T-helper 17 cell (primary cell): ENCODE data around the gene SMCHD1. TPM values are rescaled to one million over a fixed set of nuclear protein-coding genes. Genes with fewer than 3 reads are reported as not detected.
"Not testable (repeated sequence)": the region's sequence is repeated elsewhere in the genome, so short reads cannot be mapped to it uniquely, and the experiment has no call there.

Experiments used
- ATAC-seq: fragments of 150-1000 bp; cut with Tn5 transposase; 2 replicates; pipeline ENCODE4 v1.10.0; 2021; ENCODE audit warnings: mild to moderate bottlenecking, moderate library complexity
- DNase-seq, 3 donors: peaks; one replicate each; pipeline versions ENCODE4 v3.0.0 to v3.0.0-alpha.2; 2020 to 2021
- H3K9me3 ChIP-seq: one replicate; pipeline ENCODE4 v1.7.0; 2013; ENCODE audit warnings: low read length, mild to moderate bottlenecking; ENCODE audit not compliant: control insufficient read depth, poor library complexity, severe bottlenecking
- H3K27ac Mint-ChIP-seq: one replicate; pipeline ENCODE4 v1.8.0; 2022; ENCODE audit warnings: mild to moderate bottlenecking, moderate library complexity, mixed read lengths
- H3K27me3 Mint-ChIP-seq: one replicate; pipeline ENCODE4 v1.8.0; 2022; ENCODE audit warnings: mixed read lengths
- H3K36me3 Mint-ChIP-seq: one replicate; pipeline ENCODE4 v1.8.0; 2022; ENCODE audit warnings: low read depth, mixed read lengths
- H3K4me1 Mint-ChIP-seq: one replicate; pipeline ENCODE4 v1.8.0; 2022; ENCODE audit warnings: mild to moderate bottlenecking, mixed read lengths
- H3K4me3 Mint-ChIP-seq: one replicate; pipeline ENCODE4 v1.8.0; 2022; ENCODE audit warnings: mild to moderate bottlenecking, moderate library complexity, mixed read lengths
- total RNA-seq, 4 donors: library from RNA in 2 of 4; stranded (reverse) in 2 of 4; gene quantifications; one replicate each; pipeline ENCODE4 v1.2.3 and lab custom pipeline; 2022 to 2026

Gene SMCHD1
- total RNA-seq, 2 donors from 2014 or later: 288 to 316 TPM

DNA sequence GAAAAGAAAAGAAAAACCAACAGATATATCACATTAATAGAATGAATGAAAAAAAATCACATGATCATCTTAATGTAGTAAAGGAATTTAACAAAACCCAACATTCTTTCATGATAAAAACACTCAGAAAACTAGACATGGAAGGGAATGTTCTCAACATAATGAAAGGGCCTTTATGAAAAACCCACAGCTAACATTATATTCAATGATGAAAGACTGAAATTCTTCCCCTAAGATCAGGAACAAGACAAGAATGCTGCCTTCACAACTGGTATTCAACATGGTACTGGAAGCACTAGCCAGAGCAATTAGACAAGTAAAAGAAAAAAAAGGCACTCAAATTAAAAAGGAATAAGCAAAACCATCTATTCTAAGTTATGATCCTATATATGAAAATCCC lies 162.8 kb downstream of the SMCHD1 start:
- H3K4me3 Mint-ChIP-seq: no peak overlapping the region
- H3K27ac Mint-ChIP-seq: no peak overlapping the region
- DNase-seq (no peak), ATAC-seq (no peak)
- no peaks in the 10 kb centered on the region for H3K36me3 Mint-ChIP-seq
- H3K4me1 Mint-ChIP-seq: peaks cover 2% of the 10 kb centered on the region
- peaks cover 5% of the 10 kb centered on the region for H3K9me3 ChIP-seq
- H3K27me3 Mint-ChIP-seq: no peaks in the 10 kb centered on the region

- DNase-seq (no peak), ATAC-seq (no peak)
- Mint-ChIP-seq H3K27me3 (no peaks in the 10 kb centered on the region), H3K27ac (no peak overlapping the region), H3K36me3 (no peaks in the 10 kb centered on the region), H3K4me1 (peaks cover 3% of the 10 kb centered on the region), H3K4me3 (no peak overlapping the region)
- H3K9me3 ChIP-seq: no peaks in the 10 kb centered on the region
Measured at GRCh38 chr18:2821695-2822094, 166.2 kb downstream of the SMCHD1 start.

DNA sequence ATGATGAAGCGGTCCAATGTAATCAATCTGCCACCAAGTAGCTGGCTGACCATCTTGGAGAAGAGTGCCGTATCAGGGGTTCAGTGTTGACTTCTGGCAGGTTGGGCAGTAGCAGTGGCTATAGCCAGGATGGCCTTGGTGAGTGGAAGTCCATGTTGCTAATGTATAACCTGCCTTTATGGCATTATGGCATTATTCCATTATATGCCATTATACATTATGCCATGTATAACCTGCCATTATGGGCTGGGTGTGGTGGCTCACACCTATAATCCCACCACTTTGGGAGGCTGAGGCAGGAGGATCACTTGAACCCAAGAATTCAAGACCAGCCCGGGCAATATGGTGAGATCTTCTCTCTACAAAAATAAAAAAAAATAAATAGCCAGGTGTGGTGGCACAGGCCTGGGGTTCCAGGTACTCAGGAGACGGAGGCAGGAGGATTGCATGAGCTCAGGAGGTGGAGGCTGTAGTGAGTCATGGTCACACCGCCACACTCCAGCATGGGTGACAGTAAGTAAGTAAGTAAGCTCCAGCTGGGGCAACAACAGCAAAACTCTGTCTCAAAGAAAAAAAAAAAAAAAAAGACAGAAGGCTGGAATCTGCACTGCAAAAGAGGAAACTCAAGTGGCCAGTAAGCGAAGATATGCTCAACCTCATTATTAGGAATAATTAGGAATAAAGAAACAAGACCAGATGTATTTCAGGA lies 166.8 kb downstream of the SMCHD1 start:
- H3K9me3 ChIP-seq: no peaks in the 10 kb centered on the region
- H3K36me3 Mint-ChIP-seq: no peaks in the 10 kb centered on the region
- no peak overlapping the region for H3K27ac Mint-ChIP-seq
- no peaks in the 10 kb centered on the region for H3K27me3 Mint-ChIP-seq
- DNase-seq (no peak), ATAC-seq (no peak)
- H3K4me1 Mint-ChIP-seq: peaks cover 3% of the 10 kb centered on the region
- H3K4me3 Mint-ChIP-seq: no peak overlapping the region

- no peak for DNase-seq
- Mint-ChIP-seq H3K27me3 (no peaks in the 10 kb centered on the region), H3K4me1 (peaks cover 3% of the 10 kb centered on the region), H3K36me3 (no peaks in the 10 kb centered on the region), H3K4me3 (no peak overlapping the region), H3K27ac (peak overlapping the region; percentile 3)
- ATAC-seq: no peak
- H3K9me3 ChIP-seq: no peaks in the 10 kb centered on the region
Measured at GRCh38 chr18:2823202-2823601, 167.7 kb downstream of the SMCHD1 start.

DNA sequence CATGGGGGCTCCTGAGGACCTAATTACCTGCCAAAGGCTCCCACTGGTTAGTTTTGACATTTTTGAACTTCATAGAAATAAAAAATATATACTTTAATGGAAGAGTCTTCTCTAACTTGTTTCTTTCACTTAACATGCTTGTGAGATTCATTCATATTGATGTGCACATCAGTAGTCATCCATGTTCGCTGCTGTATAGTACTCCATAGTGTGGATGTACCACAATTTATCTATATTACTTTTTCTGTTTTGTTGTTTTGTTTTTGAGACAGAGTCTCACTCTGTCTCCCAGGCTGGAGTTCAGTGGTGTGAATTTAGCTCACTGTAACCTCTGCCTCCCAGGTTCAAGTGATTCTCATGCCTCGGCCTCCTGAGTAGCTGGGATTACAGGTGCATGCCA lies 168.4 kb downstream of the SMCHD1 start:
- H3K36me3 Mint-ChIP-seq: no peaks in the 10 kb centered on the region
- no peak overlapping the region for H3K27ac Mint-ChIP-seq
- H3K4me3 Mint-ChIP-seq: no peak overlapping the region

DNA sequence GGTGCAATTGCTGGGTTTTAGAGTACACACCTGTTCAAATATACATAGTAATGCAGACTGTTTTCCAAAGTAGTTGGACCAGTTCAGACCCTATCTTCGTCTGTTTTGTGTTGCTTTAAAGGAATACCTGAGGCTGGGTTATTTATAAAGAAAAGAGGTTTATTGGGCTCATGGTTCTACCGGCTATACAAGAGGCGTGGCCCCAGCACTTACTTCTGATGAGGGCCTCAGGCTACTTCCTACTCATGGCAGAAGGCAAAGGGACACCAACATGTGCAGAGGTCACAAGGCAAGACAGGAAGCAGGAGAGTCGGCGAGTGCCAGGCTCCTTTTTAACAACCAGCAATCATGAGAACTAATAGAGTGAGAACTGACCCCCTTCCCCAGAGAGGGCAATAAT lies 169.3 kb downstream of the SMCHD1 start:
- no peak for ATAC-seq
- Mint-ChIP-seq H3K27me3 (no peaks in the 10 kb centered on the region), H3K27ac (no peak overlapping the region), H3K4me3 (no peak overlapping the region), H3K36me3 (no peaks in the 10 kb centered on the region), H3K4me1 (peaks cover 3% of the 10 kb centered on the region)
- no peak for DNase-seq
- no peaks in the 10 kb centered on the region for H3K9me3 ChIP-seq

More for the DNA sequence above, 168.4 kb downstream of the SMCHD1 start:
- no peaks in the 10 kb centered on the region for H3K9me3 ChIP-seq
- Mint-ChIP-seq H3K27me3 (no peaks in the 10 kb centered on the region), H3K4me1 (peaks cover 3% of the 10 kb centered on the region)
- DNase-seq: no peak
- no peak for ATAC-seq

- Mint-ChIP-seq H3K27me3 (no peaks in the 10 kb centered on the region), H3K4me3 (no peak overlapping the region), H3K4me1 (peaks cover 3% of the 10 kb centered on the region), H3K36me3 (no peaks in the 10 kb centered on the region), H3K27ac (no peak overlapping the region)
- ATAC-seq: no peak
- no peaks in the 10 kb centered on the region for H3K9me3 ChIP-seq
- no peak for DNase-seq
Measured at GRCh38 chr18:2825613-2826175, 170.2 kb downstream of the SMCHD1 start.

GRCh38 chr18:2826581-2826980 lies 171.1 kb downstream of the SMCHD1 start:
- H3K4me1 Mint-ChIP-seq: peaks cover 3% of the 10 kb centered on the region
- H3K27me3 Mint-ChIP-seq: no peaks in the 10 kb centered on the region
- H3K36me3 Mint-ChIP-seq: no peaks in the 10 kb centered on the region
- ATAC-seq (no peak), DNase-seq (no peak)
- no peak overlapping the region for H3K27ac Mint-ChIP-seq
- no peak overlapping the region for H3K4me3 Mint-ChIP-seq
- no peaks in the 10 kb centered on the region for H3K9me3 ChIP-seq

DNA sequence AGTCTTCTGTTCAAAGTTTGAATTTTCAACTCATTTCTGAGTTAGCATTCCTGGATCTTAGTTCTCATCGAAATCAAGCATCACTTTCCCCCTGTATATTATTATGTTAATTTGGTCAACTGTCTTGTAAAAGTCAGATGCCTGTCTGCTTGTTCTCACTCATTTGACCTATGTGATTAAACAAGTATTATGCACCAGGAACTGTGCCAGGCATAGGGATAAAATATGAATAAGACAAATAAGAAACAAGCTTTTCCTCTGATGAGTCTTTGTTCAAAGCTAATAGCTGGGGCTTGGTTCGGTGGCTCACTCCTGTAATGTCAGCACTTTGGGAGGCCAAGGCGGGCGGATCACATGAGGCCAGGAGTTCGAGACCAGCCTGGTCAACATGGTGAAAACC lies 171.5 kb downstream of the SMCHD1 start:
- H3K4me1 Mint-ChIP-seq: peaks cover 3% of the 10 kb centered on the region
- no peak overlapping the region for H3K4me3 Mint-ChIP-seq
- H3K27ac Mint-ChIP-seq: no peak overlapping the region
- H3K27me3 Mint-ChIP-seq: no peaks in the 10 kb centered on the region
- ATAC-seq (no peak), DNase-seq (no peak)
- no peaks in the 10 kb centered on the region for H3K9me3 ChIP-seq
- H3K36me3 Mint-ChIP-seq: no peaks in the 10 kb centered on the region

GRCh38 chr18:2836118-2836517 lies 180.6 kb downstream of the SMCHD1 start:
- H3K9me3 ChIP-seq, H3K27ac Mint-ChIP-seq, H3K4me3 Mint-ChIP-seq, ATAC-seq, H3K4me1 Mint-ChIP-seq, H3K27me3 Mint-ChIP-seq, DNase-seq, H3K36me3 Mint-ChIP-seq: not testable (repeated sequence)

DNA sequence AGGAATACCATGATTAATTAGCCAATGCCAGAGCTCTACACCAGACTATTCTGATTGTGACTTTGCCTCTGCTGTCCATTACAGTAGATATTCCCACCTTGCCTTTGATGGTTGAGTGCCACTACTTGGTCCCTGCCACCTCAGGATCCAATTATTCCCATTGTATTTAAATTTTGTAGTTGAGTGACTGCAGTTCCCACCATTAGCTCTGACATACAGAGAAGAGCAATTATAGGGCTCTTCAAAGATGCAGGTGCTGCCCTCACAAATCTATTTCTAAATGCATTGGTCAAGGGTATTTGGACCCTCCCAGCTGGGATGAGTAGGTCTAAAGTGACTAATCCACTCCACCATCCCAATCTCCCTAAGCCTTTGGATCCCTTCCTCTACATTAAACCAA lies 181.8 kb downstream of the SMCHD1 start:
- H3K4me3 Mint-ChIP-seq, ATAC-seq, H3K27ac Mint-ChIP-seq, DNase-seq, H3K27me3 Mint-ChIP-seq, H3K9me3 ChIP-seq, H3K4me1 Mint-ChIP-seq, H3K36me3 Mint-ChIP-seq: not testable (repeated sequence)

DNA sequence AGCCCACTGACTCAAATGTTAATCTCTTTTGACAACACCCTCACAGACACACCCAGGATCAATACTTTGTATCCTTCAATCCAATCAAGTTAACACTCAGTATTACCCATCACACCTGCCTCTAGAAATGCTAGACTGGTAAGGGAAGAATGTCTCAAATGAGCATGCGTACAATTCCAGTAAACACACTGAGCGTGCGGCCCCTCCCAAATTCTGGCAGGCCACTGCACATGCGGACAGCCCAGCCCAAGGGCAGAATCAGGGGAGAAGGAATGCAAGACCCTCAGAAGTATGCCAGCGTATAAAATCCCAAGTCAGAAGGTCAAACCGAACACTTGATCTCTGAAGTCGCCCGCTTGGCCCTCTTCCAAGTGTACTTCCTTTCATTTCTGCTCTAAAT lies 183.7 kb downstream of the SMCHD1 start:
- H3K27me3 Mint-ChIP-seq: no peaks in the 10 kb centered on the region
- H3K36me3 Mint-ChIP-seq: no peaks in the 10 kb centered on the region

DNA sequence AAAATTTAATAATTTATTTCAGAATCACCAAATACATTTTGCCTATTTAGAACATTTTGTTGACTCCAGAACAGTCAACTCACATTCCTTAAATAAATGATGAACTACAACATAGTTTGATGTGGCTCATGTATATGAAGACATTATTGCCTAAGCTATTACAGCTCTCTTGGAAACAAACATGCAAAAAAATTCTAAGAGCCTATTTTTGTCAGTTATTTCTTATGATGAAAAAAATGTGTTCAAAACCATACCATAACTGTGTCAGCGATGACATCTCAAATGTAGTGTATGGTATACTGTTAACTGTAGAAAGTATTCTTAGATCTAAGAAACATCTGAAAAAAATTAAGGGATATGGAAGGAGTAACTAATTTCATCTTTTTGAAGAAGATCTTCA lies 185.0 kb downstream of the SMCHD1 start:
- no peaks in the 10 kb centered on the region for H3K4me1 Mint-ChIP-seq
- no peaks in the 10 kb centered on the region for H3K27me3 Mint-ChIP-seq
- H3K9me3 ChIP-seq: no peaks in the 10 kb centered on the region
- H3K4me3 Mint-ChIP-seq: no peak overlapping the region
- no peak for ATAC-seq
- no peak for DNase-seq
- H3K36me3 Mint-ChIP-seq: no peaks in the 10 kb centered on the region
- no peak overlapping the region for H3K27ac Mint-ChIP-seq

More for the DNA sequence above, 183.7 kb downstream of the SMCHD1 start:
- ATAC-seq (no peak), DNase-seq (no peak)
- Mint-ChIP-seq H3K4me1 (no peaks in the 10 kb centered on the region), H3K27ac (no peak overlapping the region), H3K4me3 (no peak overlapping the region)
- H3K9me3 ChIP-seq: no peaks in the 10 kb centered on the region

DNA sequence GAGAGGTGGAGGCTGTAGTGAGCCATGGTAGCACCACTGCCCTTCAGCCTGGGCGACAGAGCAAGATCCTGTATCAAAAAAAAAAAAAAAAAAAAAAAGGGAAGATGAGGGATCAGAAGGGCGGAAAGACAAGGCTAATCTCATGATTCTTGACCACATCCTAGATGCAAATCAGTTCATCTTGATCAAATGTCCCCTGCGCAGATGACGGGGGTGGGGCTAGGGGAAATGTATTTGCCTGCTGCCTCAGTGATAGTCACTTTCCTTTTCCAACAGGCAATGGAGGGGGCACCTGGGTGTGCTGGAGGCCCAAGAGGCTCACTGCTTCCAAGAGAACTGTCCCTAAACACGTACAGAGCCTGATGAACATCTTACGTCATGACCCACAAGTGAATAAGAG lies 187.6 kb downstream of the SMCHD1 start:
- ATAC-seq (no peak), DNase-seq (no peak)
- no peak overlapping the region for H3K4me3 Mint-ChIP-seq
- H3K27ac Mint-ChIP-seq: no peak overlapping the region
- H3K9me3 ChIP-seq: no peaks in the 10 kb centered on the region
- H3K4me1 Mint-ChIP-seq: peaks cover 11% of the 10 kb centered on the region
- H3K27me3 Mint-ChIP-seq: peaks cover 9% of the 10 kb centered on the region
- no peaks in the 10 kb centered on the region for H3K36me3 Mint-ChIP-seq
